ENCODE results near the gene TOMM40.

GRCh38 chr19:44866664-44867063, 24.4 kb upstream of the TOMM40 start:
- TF ChIP-seq, protein P1, sequence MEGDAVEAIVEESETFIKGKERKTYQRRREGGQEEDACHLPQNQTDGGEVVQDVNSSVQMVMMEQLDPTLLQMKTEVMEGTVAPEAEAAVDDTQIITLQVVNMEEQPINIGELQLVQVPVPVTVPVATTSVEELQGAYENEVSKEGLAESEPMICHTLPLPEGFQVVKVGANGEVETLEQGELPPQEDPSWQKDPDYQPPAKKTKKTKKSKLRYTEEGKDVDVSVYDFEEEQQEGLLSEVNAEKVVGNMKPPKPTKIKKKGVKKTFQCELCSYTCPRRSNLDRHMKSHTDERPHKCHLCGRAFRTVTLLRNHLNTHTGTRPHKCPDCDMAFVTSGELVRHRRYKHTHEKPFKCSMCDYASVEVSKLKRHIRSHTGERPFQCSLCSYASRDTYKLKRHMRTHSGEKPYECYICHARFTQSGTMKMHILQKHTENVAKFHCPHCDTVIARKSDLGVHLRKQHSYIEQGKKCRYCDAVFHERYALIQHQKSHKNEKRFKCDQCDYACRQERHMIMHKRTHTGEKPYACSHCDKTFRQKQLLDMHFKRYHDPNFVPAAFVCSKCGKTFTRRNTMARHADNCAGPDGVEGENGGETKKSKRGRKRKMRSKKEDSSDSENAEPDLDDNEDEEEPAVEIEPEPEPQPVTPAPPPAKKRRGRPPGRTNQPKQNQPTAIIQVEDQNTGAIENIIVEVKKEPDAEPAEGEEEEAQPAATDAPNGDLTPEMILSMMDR (IDR thresholded peaks at IDR 0.05), result no peak
- TF ChIP-seq ZFX (IDR thresholded peaks at IDR 0.05; ENCODE audit: borderline replicate concordance), result no peak

Measured in 22Rv1 (cell line).